ENCODE measurements around the gene SLC25A12.

Gene SLC25A12

GRCh38 chr2:171835386-171835785 lies 58.7 kb downstream of the SLC25A12 start:
- Histone ChIP-seq H3K4me1 (ENCODE audit: control insufficient read depth, insufficient read depth, low read length, poor library complexity, severe bottlenecking) (no peaks in the 10 kb centered on the region), H3K27me3 (replicated peaks; ENCODE audit: control insufficient read depth, insufficient read depth, low read length, poor library complexity, severe bottlenecking) (no peaks in the 10 kb centered on the region), H3K9me3 (ENCODE audit: control insufficient read depth, low read length) (no peaks in the 10 kb centered on the region), H3K4me3 (ENCODE audit: insufficient read depth, low read depth, low read length, poor library complexity, severe bottlenecking) (no peak overlapping the region), H3K36me3 (ENCODE audit: control insufficient read depth, insufficient read depth, low read length) (peaks cover 56% of the 10 kb centered on the region), H3K27ac (ENCODE audit: insufficient read depth, low read length, poor library complexity, severe bottlenecking) (no peak overlapping the region)
- DNase-seq: no peak

- H3K27ac ChIP-seq (ENCODE audit: insufficient read depth, low read length, poor library complexity, severe bottlenecking): no peak overlapping the region
- H3K9me3 ChIP-seq (ENCODE audit: control insufficient read depth, low read length): no peaks in the 10 kb centered on the region
- no peak for DNase-seq
- H3K4me1 ChIP-seq (ENCODE audit: control insufficient read depth, insufficient read depth, low read length, poor library complexity, severe bottlenecking): no peaks in the 10 kb centered on the region
- H3K4me3 ChIP-seq (ENCODE audit: insufficient read depth, low read depth, low read length, poor library complexity, severe bottlenecking): no peak overlapping the region
- no peaks in the 10 kb centered on the region for H3K27me3 ChIP-seq (replicated peaks; ENCODE audit: control insufficient read depth, insufficient read depth, low read length, poor library complexity, severe bottlenecking)
- H3K36me3 ChIP-seq (ENCODE audit: control insufficient read depth, insufficient read depth, low read length): peaks cover 62% of the 10 kb centered on the region
Measured at GRCh38 chr2:171834286-171834685, 59.8 kb downstream of the SLC25A12 start.

GRCh38 chr2:171832489-171832888 lies 61.6 kb downstream of the SLC25A12 start:
- H3K36me3 ChIP-seq (ENCODE audit: control insufficient read depth, insufficient read depth, low read length): peaks cover 65% of the 10 kb centered on the region
- H3K9me3 ChIP-seq (ENCODE audit: control insufficient read depth, low read length): no peaks in the 10 kb centered on the region
- no peak for DNase-seq
- no peaks in the 10 kb centered on the region for H3K27me3 ChIP-seq (replicated peaks; ENCODE audit: control insufficient read depth, insufficient read depth, low read length, poor library complexity, severe bottlenecking)
- H3K4me3 ChIP-seq (ENCODE audit: insufficient read depth, low read depth, low read length, poor library complexity, severe bottlenecking): no peak overlapping the region
- H3K27ac ChIP-seq (ENCODE audit: insufficient read depth, low read length, poor library complexity, severe bottlenecking): no peak overlapping the region
- H3K4me1 ChIP-seq (ENCODE audit: control insufficient read depth, insufficient read depth, low read length, poor library complexity, severe bottlenecking): no peaks in the 10 kb centered on the region

GRCh38 chr2:171830039-171830438 lies 64.0 kb downstream of the SLC25A12 start:
- peaks cover 54% of the 10 kb centered on the region for H3K36me3 ChIP-seq (ENCODE audit: control insufficient read depth, insufficient read depth, low read length)
- DNase-seq: no peak
- H3K4me3 ChIP-seq (ENCODE audit: insufficient read depth, low read depth, low read length, poor library complexity, severe bottlenecking): no peak overlapping the region
- no peaks in the 10 kb centered on the region for H3K27me3 ChIP-seq (replicated peaks; ENCODE audit: control insufficient read depth, insufficient read depth, low read length, poor library complexity, severe bottlenecking)
- no peaks in the 10 kb centered on the region for H3K4me1 ChIP-seq (ENCODE audit: control insufficient read depth, insufficient read depth, low read length, poor library complexity, severe bottlenecking)
- no peak overlapping the region for H3K27ac ChIP-seq (ENCODE audit: insufficient read depth, low read length, poor library complexity, severe bottlenecking)
- no peaks in the 10 kb centered on the region for H3K9me3 ChIP-seq (ENCODE audit: control insufficient read depth, low read length)

GRCh38 chr2:171824086-171824485 lies 70.0 kb downstream of the SLC25A12 start:
- Histone ChIP-seq H3K27me3 (replicated peaks; ENCODE audit: control insufficient read depth, insufficient read depth, low read length, poor library complexity, severe bottlenecking) (no peaks in the 10 kb centered on the region), H3K27ac (ENCODE audit: insufficient read depth, low read length, poor library complexity, severe bottlenecking) (no peak overlapping the region), H3K4me1 (ENCODE audit: control insufficient read depth, insufficient read depth, low read length, poor library complexity, severe bottlenecking) (no peaks in the 10 kb centered on the region), H3K36me3 (ENCODE audit: control insufficient read depth, insufficient read depth, low read length) (peaks cover 10% of the 10 kb centered on the region), H3K4me3 (ENCODE audit: insufficient read depth, low read depth, low read length, poor library complexity, severe bottlenecking) (no peak overlapping the region), H3K9me3 (ENCODE audit: control insufficient read depth, low read length) (no peaks in the 10 kb centered on the region)
- no peak for DNase-seq

GRCh38 chr2:171822525-171823322 lies 71.3 kb downstream of the SLC25A12 start:
- Histone ChIP-seq H3K27ac (ENCODE audit: insufficient read depth, low read length, poor library complexity, severe bottlenecking) (no peak overlapping the region), H3K9me3 (ENCODE audit: control insufficient read depth, low read length) (no peaks in the 10 kb centered on the region), H3K36me3 (ENCODE audit: control insufficient read depth, insufficient read depth, low read length) (peaks cover 8% of the 10 kb centered on the region), H3K4me1 (ENCODE audit: control insufficient read depth, insufficient read depth, low read length, poor library complexity, severe bottlenecking) (no peaks in the 10 kb centered on the region), H3K27me3 (replicated peaks; ENCODE audit: control insufficient read depth, insufficient read depth, low read length, poor library complexity, severe bottlenecking) (no peaks in the 10 kb centered on the region), H3K4me3 (ENCODE audit: insufficient read depth, low read depth, low read length, poor library complexity, severe bottlenecking) (no peak overlapping the region)
- DNase-seq: no peak

- Histone ChIP-seq H3K4me1 (ENCODE audit: control insufficient read depth, insufficient read depth, low read length, poor library complexity, severe bottlenecking) (no peaks in the 10 kb centered on the region), H3K27me3 (replicated peaks; ENCODE audit: control insufficient read depth, insufficient read depth, low read length, poor library complexity, severe bottlenecking) (no peaks in the 10 kb centered on the region), H3K27ac (ENCODE audit: insufficient read depth, low read length, poor library complexity, severe bottlenecking) (no peak overlapping the region), H3K4me3 (ENCODE audit: insufficient read depth, low read depth, low read length, poor library complexity, severe bottlenecking) (no peak overlapping the region), H3K9me3 (ENCODE audit: control insufficient read depth, low read length) (no peaks in the 10 kb centered on the region), H3K36me3 (ENCODE audit: control insufficient read depth, insufficient read depth, low read length) (peaks cover 3% of the 10 kb centered on the region)
- DNase-seq: no peak
Measured at GRCh38 chr2:171819453-171819852, 74.6 kb downstream of the SLC25A12 start.

GRCh38 chr2:171814883-171815282 lies 79.2 kb downstream of the SLC25A12 start:
- Histone ChIP-seq H3K36me3 (ENCODE audit: control insufficient read depth, insufficient read depth, low read length) (peaks cover 13% of the 10 kb centered on the region), H3K27ac (ENCODE audit: insufficient read depth, low read length, poor library complexity, severe bottlenecking) (no peak overlapping the region), H3K4me3 (ENCODE audit: insufficient read depth, low read depth, low read length, poor library complexity, severe bottlenecking) (no peak overlapping the region), H3K9me3 (ENCODE audit: control insufficient read depth, low read length) (no peaks in the 10 kb centered on the region), H3K4me1 (ENCODE audit: control insufficient read depth, insufficient read depth, low read length, poor library complexity, severe bottlenecking) (no peaks in the 10 kb centered on the region), H3K27me3 (replicated peaks; ENCODE audit: control insufficient read depth, insufficient read depth, low read length, poor library complexity, severe bottlenecking) (no peaks in the 10 kb centered on the region)
- DNase-seq: no peak

GRCh38 chr2:171814174-171814573 lies 79.9 kb downstream of the SLC25A12 start:
- Histone ChIP-seq H3K36me3 (ENCODE audit: control insufficient read depth, insufficient read depth, low read length) (peaks cover 16% of the 10 kb centered on the region), H3K4me1 (ENCODE audit: control insufficient read depth, insufficient read depth, low read length, poor library complexity, severe bottlenecking) (no peaks in the 10 kb centered on the region), H3K27me3 (replicated peaks; ENCODE audit: control insufficient read depth, insufficient read depth, low read length, poor library complexity, severe bottlenecking) (no peaks in the 10 kb centered on the region), H3K9me3 (ENCODE audit: control insufficient read depth, low read length) (no peaks in the 10 kb centered on the region), H3K4me3 (ENCODE audit: insufficient read depth, low read depth, low read length, poor library complexity, severe bottlenecking) (no peak overlapping the region), H3K27ac (ENCODE audit: insufficient read depth, low read length, poor library complexity, severe bottlenecking) (no peak overlapping the region)
- DNase-seq: no peak

GRCh38 chr2:171813729-171814128 lies 80.3 kb downstream of the SLC25A12 start:
- no peak for DNase-seq
- Histone ChIP-seq H3K9me3 (ENCODE audit: control insufficient read depth, low read length) (no peaks in the 10 kb centered on the region), H3K4me3 (ENCODE audit: insufficient read depth, low read depth, low read length, poor library complexity, severe bottlenecking) (no peak overlapping the region), H3K36me3 (ENCODE audit: control insufficient read depth, insufficient read depth, low read length) (peaks cover 16% of the 10 kb centered on the region), H3K27me3 (replicated peaks; ENCODE audit: control insufficient read depth, insufficient read depth, low read length, poor library complexity, severe bottlenecking) (no peaks in the 10 kb centered on the region), H3K4me1 (ENCODE audit: control insufficient read depth, insufficient read depth, low read length, poor library complexity, severe bottlenecking) (no peaks in the 10 kb centered on the region), H3K27ac (ENCODE audit: insufficient read depth, low read length, poor library complexity, severe bottlenecking) (no peak overlapping the region)
